ENCODE results near the gene GOLIM4.

DNA sequence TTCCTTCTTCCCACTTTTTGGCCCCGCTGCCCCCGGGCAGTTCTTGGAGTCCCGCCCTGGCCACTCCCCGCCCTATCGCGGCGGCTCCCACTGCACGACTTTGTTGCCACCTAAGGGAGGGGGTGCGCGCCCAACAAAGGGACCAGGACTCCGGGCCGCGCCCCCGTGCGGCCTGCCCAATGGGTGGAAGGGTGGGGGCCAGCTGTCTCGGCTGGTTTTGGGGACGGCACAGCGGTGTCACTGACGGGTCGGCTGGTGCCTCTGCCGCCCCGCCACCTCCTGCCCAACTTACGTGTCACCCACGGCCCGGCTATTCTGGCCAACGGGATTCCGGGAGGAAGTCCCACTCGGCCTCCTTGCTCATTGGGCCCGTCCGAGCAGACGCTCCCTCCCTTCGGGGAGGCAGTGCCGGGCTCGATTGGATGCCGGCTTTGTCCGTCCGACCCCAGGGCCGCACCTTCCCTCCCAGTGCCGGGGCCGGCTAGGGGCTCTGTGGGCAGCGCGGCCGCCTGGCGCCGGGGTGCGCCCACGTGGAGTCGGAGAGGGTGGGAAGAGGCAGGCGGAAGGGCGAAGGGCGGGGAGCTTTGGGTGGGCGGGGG lies at the start of gene GOLIM4:
- peak; percentile 58 for TF ChIP-seq IRF2 (CRISPR knock-in tag; IDR thresholded peaks at IDR 0.05)
- TF ChIP-seq BHLHE40 (IDR thresholded peaks at IDR 0.05; ENCODE audit: low read length) = no peak; the same call in 1 of the 2 replicates
- 0 out of 2 replicates have a peak, but pooled peaks have one; percentile 78 for TF ChIP-seq JUNB (CRISPR knock-in tag; IDR thresholded peaks at IDR 0.05; ENCODE audit: borderline replicate concordance)
- no peak for TF ChIP-seq ZFP82 (CRISPR knock-in tag; IDR thresholded peaks at IDR 0.05; ENCODE audit: borderline replicate concordance)
- TF ChIP-seq, protein P1, sequence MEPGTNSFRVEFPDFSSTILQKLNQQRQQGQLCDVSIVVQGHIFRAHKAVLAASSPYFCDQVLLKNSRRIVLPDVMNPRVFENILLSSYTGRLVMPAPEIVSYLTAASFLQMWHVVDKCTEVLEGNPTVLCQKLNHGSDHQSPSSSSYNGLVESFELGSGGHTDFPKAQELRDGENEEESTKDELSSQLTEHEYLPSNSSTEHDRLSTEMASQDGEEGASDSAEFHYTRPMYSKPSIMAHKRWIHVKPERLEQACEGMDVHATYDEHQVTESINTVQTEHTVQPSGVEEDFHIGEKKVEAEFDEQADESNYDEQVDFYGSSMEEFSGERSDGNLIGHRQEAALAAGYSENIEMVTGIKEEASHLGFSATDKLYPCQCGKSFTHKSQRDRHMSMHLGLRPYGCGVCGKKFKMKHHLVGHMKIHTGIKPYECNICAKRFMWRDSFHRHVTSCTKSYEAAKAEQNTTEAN (CRISPR knock-in tag; conservative IDR thresholded peaks at IDR 0.05) = peak; percentile 67
- TF ChIP-seq, protein P2, sequence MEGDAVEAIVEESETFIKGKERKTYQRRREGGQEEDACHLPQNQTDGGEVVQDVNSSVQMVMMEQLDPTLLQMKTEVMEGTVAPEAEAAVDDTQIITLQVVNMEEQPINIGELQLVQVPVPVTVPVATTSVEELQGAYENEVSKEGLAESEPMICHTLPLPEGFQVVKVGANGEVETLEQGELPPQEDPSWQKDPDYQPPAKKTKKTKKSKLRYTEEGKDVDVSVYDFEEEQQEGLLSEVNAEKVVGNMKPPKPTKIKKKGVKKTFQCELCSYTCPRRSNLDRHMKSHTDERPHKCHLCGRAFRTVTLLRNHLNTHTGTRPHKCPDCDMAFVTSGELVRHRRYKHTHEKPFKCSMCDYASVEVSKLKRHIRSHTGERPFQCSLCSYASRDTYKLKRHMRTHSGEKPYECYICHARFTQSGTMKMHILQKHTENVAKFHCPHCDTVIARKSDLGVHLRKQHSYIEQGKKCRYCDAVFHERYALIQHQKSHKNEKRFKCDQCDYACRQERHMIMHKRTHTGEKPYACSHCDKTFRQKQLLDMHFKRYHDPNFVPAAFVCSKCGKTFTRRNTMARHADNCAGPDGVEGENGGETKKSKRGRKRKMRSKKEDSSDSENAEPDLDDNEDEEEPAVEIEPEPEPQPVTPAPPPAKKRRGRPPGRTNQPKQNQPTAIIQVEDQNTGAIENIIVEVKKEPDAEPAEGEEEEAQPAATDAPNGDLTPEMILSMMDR (CRISPR knock-in tag; IDR thresholded peaks at IDR 0.05) = peak; percentile 39
- TF ChIP-seq TAF1 (CRISPR knock-in tag; IDR thresholded peaks at IDR 0.05) = peak; percentile 51; the same call in 1 of the 2 replicates
- 0 out of 4 replicates have a peak, but pooled peaks of 1 of the 2 experiments have one; percentile 17 for TF ChIP-seq EP300 (IDR thresholded peaks at IDR 0.05; ENCODE audit: low read depth in 2 of 2, low read length in 2 of 2)
- TF ChIP-seq EP300 (CRISPR knock-in tag; IDR thresholded peaks at IDR 0.05; ENCODE audit: borderline replicate concordance) = no peak
- TF ChIP-seq NCOR1 (IDR thresholded peaks at IDR 0.05; ENCODE audit: borderline replicate concordance, low read length) = no peak
- TF ChIP-seq ELF1 (CRISPR knock-in tag; IDR thresholded peaks at IDR 0.05) = peak; percentile 79
- TF ChIP-seq TCF12 (IDR thresholded peaks at IDR 0.05) = no peak
- TF ChIP-seq TCF12 (CRISPR knock-in tag; IDR thresholded peaks at IDR 0.05) = no peak
- TF ChIP-seq ZNF547 (CRISPR knock-in tag; IDR thresholded peaks at IDR 0.05) = peak; percentile 93; the same call in 1 of the 2 replicates
- no peak for TF ChIP-seq CHD4 (IDR thresholded peaks at IDR 0.05; ENCODE audit: borderline replicate concordance, low read length)

All from HepG2 (cell line).